ENCODE results near the gene SEC31B. TPM values are rescaled to one million over a fixed set of nuclear protein-coding genes. Genes with fewer than 3 reads are reported as not detected.

The SEC31B gene
- total RNA-seq, 1 donor: 5.4 TPM

DNA sequence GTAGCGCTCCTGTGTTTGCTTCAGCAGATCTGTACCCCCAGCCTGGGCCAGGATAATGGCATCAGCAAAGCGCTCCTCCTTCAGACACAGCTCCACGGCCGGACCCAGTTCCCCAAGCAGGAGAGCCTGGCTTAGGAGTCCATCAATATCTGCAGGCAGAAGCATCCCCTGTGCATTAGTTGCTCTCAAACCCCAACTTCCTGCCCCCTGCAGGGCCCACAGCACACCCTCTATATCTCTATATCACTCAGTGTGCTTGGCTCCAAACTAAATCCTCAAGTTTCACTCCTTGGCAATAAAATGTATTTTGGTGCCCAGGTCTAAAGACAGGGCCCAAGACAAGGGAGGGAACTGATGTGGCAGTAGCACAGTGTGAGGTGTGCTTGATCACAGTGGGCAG lies 21.6 kb downstream of the SEC31B start:
- Histone ChIP-seq H3K27me3 (ENCODE audit: insufficient read depth, low read length) (no peaks in the 10 kb centered on the region), H3K79me2 (ENCODE audit: insufficient read depth, low read length) (no peaks in the 10 kb centered on the region), H3K36me3 (ENCODE audit: insufficient read depth, low read length) (peaks cover 4% of the 10 kb centered on the region), H3K4me1 (ENCODE audit: insufficient read depth, low read length) (no peaks in the 10 kb centered on the region), H2AFZ (ENCODE audit: low read length) (no peak overlapping the region), H3K9me3 (ENCODE audit: low read depth, low read length) (no peaks in the 10 kb centered on the region), H4K20me1 (ENCODE audit: insufficient read depth, low read length) (no peaks in the 10 kb centered on the region), H3K4me3 (ENCODE audit: insufficient read depth, low read length) (no peak overlapping the region), H3K4me2 (ENCODE audit: insufficient read depth, low read length) (no peak overlapping the region), H3K27ac (ENCODE audit: low read depth, low read length) (no peak overlapping the region)
- TF ChIP-seq CTCF (IDR thresholded peaks at IDR 0.05; ENCODE audit: extremely low read depth, low read depth, low read length): no peak
- DNase-seq (ENCODE audit: insufficient read length, low spot score, missing footprints): no peak

- no peak for DNase-seq (ENCODE audit: insufficient read length, low spot score, missing footprints)
- H3K27ac ChIP-seq (ENCODE audit: low read depth, low read length): no peak overlapping the region
- H3K36me3 ChIP-seq (ENCODE audit: insufficient read depth, low read length): peaks cover 4% of the 10 kb centered on the region
- no peaks in the 10 kb centered on the region for H4K20me1 ChIP-seq (ENCODE audit: insufficient read depth, low read length)
- no peaks in the 10 kb centered on the region for H3K9me3 ChIP-seq (ENCODE audit: low read depth, low read length)
- no peak overlapping the region for H3K4me2 ChIP-seq (ENCODE audit: insufficient read depth, low read length)
- no peaks in the 10 kb centered on the region for H3K27me3 ChIP-seq (ENCODE audit: insufficient read depth, low read length)
- H3K4me3 ChIP-seq (ENCODE audit: insufficient read depth, low read length): no peak overlapping the region
- H3K79me2 ChIP-seq (ENCODE audit: insufficient read depth, low read length): no peaks in the 10 kb centered on the region
- no peak for TF ChIP-seq CTCF (IDR thresholded peaks at IDR 0.05; ENCODE audit: extremely low read depth, low read depth, low read length)
- no peaks in the 10 kb centered on the region for H3K4me1 ChIP-seq (ENCODE audit: insufficient read depth, low read length)
- no peak overlapping the region for H2AFZ ChIP-seq (ENCODE audit: low read length)
Measured at GRCh38 chr10:100496567-100496966, 23.1 kb downstream of the SEC31B start.

DNA sequence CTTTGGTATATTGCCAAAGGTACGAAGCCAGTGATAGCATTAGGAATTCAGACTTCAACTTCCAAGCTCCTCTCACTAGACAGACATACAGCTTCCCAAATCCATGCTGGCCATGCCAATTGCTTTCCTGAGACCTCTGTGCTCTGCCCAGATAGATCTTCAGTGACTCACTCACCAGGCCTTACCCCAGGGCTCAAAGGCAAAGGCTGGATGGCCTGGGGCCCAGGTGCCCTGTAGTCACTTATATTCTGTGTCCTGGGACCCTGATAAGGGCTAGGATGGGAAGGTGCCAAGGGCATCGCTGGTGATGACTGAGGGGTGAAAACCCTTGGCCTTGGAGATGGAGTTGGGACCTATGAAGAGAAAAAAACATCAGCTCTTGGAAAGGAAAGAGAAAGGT lies 29.1 kb downstream of the SEC31B start:
- H3K9me3 ChIP-seq (ENCODE audit: low read depth, low read length): no peaks in the 10 kb centered on the region
- H3K4me3 ChIP-seq (ENCODE audit: insufficient read depth, low read length): no peak overlapping the region
- H3K36me3 ChIP-seq (ENCODE audit: insufficient read depth, low read length): peaks cover 5% of the 10 kb centered on the region
- no peak overlapping the region for H3K27ac ChIP-seq (ENCODE audit: low read depth, low read length)
- no peaks in the 10 kb centered on the region for H3K27me3 ChIP-seq (ENCODE audit: insufficient read depth, low read length)
- no peak overlapping the region for H3K4me2 ChIP-seq (ENCODE audit: insufficient read depth, low read length)
- no peaks in the 10 kb centered on the region for H4K20me1 ChIP-seq (ENCODE audit: insufficient read depth, low read length)
- no peaks in the 10 kb centered on the region for H3K79me2 ChIP-seq (ENCODE audit: insufficient read depth, low read length)
- no peak overlapping the region for H2AFZ ChIP-seq (ENCODE audit: low read length)
- no peak for DNase-seq (ENCODE audit: insufficient read length, low spot score, missing footprints)
- no peak for TF ChIP-seq CTCF (IDR thresholded peaks at IDR 0.05; ENCODE audit: extremely low read depth, low read depth, low read length)
- H3K4me1 ChIP-seq (ENCODE audit: insufficient read depth, low read length): no peaks in the 10 kb centered on the region

DNA sequence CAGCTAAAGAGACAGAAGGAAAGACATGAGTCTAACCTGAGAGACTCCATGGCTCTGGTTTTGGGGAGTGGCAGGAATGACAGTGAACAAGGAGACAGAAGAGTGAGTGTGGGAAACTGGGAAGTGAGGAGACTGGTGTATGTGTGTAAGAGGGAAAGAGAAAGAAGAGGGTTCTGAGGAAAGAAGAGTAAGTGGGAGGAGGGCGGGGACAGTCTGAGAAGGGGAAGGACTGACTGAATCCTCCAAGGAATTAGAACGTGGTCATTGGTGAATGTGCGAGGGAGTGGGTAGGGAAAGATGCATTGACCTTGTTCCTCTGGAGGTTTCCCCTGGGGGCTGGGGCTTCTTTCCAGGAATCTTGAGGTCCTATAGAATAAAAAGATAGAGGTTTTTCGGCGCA lies 30.3 kb downstream of the SEC31B start:
- TF ChIP-seq CTCF (IDR thresholded peaks at IDR 0.05; ENCODE audit: extremely low read depth, low read depth, low read length): no peak
- peak; percentile 70 for DNase-seq (ENCODE audit: insufficient read length, low spot score, missing footprints)

More for the DNA sequence above, 30.3 kb downstream of the SEC31B start:
- H3K36me3 ChIP-seq (ENCODE audit: insufficient read depth, low read length): peaks cover 5% of the 10 kb centered on the region
- H3K79me2 ChIP-seq (ENCODE audit: insufficient read depth, low read length): no peaks in the 10 kb centered on the region
- H2AFZ ChIP-seq (ENCODE audit: low read length): no peak overlapping the region
- H3K4me2 ChIP-seq (ENCODE audit: insufficient read depth, low read length): no peak overlapping the region
- peaks cover under 1% of the 10 kb centered on the region for H3K27me3 ChIP-seq (ENCODE audit: insufficient read depth, low read length)
- no peaks in the 10 kb centered on the region for H3K4me1 ChIP-seq (ENCODE audit: insufficient read depth, low read length)
- no peaks in the 10 kb centered on the region for H3K9me3 ChIP-seq (ENCODE audit: low read depth, low read length)
- no peak overlapping the region for H3K27ac ChIP-seq (ENCODE audit: low read depth, low read length)
- H3K4me3 ChIP-seq (ENCODE audit: insufficient read depth, low read length): no peak overlapping the region
- no peaks in the 10 kb centered on the region for H4K20me1 ChIP-seq (ENCODE audit: insufficient read depth, low read length)

All from osteoblast (primary cell).